ENCODE results near the gene NR2C2. TPM values are rescaled to one million over a fixed set of nuclear protein-coding genes. Genes with fewer than 3 reads are reported as not detected.

NR2C2 gene
- total and polyA plus RNA-seq, 2 of the 13 experiments (the other 11 are each of a cell fraction or from before 2014, with no cell fraction given), result 7.8 to 11.8 TPM

GRCh38 chr3:14921034-14921616 is 26.3 kb upstream of the NR2C2 start (continued):
- TF ChIP-seq, protein P1, sequence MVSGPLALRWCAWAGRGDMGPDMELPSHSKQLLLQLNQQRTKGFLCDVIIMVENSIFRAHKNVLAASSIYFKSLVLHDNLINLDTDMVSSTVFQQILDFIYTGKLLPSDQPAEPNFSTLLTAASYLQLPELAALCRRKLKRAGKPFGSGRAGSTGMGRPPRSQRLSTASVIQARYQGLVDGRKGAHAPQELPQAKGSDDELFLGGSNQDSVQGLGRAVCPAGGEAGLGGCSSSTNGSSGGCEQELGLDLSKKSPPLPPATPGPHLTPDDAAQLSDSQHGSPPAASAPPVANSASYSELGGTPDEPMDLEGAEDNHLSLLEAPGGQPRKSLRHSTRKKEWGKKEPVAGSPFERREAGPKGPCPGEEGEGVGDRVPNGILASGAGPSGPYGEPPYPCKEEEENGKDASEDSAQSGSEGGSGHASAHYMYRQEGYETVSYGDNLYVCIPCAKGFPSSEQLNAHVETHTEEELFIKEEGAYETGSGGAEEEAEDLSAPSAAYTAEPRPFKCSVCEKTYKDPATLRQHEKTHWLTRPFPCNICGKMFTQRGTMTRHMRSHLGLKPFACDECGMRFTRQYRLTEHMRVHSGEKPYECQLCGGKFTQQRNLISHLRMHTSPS (CRISPR knock-in tag; IDR thresholded peaks at IDR 0.05; ENCODE audit: low read depth), result peak; percentile 34; the same call in 1 of the 2 replicates
- TF ChIP-seq KDM4B (CRISPR knock-in tag; IDR thresholded peaks at IDR 0.05), result 0 out of 2 replicates have a peak, but pooled peaks have one; percentile 26
- TF ChIP-seq ZNF446 (CRISPR knock-in tag; IDR thresholded peaks at IDR 0.05), result no peak
- TF ChIP-seq KLF12 (CRISPR knock-in tag; IDR thresholded peaks at IDR 0.05; ENCODE audit: borderline replicate concordance), result no peak
- TF ChIP-seq HNF1B (CRISPR knock-in tag; IDR thresholded peaks at IDR 0.05), result 0 out of 2 replicates have a peak, but pooled peaks have one; percentile 53
- TF ChIP-seq CBFB (CRISPR knock-in tag; IDR thresholded peaks at IDR 0.05), result peak; percentile 66; the same call in 1 of the 2 replicates
- TF ChIP-seq, protein P2, sequence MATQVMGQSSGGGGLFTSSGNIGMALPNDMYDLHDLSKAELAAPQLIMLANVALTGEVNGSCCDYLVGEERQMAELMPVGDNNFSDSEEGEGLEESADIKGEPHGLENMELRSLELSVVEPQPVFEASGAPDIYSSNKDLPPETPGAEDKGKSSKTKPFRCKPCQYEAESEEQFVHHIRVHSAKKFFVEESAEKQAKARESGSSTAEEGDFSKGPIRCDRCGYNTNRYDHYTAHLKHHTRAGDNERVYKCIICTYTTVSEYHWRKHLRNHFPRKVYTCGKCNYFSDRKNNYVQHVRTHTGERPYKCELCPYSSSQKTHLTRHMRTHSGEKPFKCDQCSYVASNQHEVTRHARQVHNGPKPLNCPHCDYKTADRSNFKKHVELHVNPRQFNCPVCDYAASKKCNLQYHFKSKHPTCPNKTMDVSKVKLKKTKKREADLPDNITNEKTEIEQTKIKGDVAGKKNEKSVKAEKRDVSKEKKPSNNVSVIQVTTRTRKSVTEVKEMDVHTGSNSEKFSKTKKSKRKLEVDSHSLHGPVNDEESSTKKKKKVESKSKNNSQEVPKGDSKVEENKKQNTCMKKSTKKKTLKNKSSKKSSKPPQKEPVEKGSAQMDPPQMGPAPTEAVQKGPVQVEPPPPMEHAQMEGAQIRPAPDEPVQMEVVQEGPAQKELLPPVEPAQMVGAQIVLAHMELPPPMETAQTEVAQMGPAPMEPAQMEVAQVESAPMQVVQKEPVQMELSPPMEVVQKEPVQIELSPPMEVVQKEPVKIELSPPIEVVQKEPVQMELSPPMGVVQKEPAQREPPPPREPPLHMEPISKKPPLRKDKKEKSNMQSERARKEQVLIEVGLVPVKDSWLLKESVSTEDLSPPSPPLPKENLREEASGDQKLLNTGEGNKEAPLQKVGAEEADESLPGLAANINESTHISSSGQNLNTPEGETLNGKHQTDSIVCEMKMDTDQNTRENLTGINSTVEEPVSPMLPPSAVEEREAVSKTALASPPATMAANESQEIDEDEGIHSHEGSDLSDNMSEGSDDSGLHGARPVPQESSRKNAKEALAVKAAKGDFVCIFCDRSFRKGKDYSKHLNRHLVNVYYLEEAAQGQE (IDR thresholded peaks at IDR 0.05; ENCODE audit: borderline replicate concordance in 1 of 2, low read depth in 1 of 2, low read length in 2 of 2), result no peak
- TF ChIP-seq ETS1 (CRISPR knock-in tag; IDR thresholded peaks at IDR 0.05), result no peak
- TF ChIP-seq SALL1 (CRISPR knock-in tag; IDR thresholded peaks at IDR 0.05), result peak; percentile 56; the same call in 1 of the 2 replicates
- TF ChIP-seq ZNF580 (CRISPR knock-in tag; IDR thresholded peaks at IDR 0.05; ENCODE audit: borderline replicate concordance, low read depth), result peak; percentile 84; the same call in 1 of the 2 replicates
- TF ChIP-seq ZNF644 (CRISPR knock-in tag; IDR thresholded peaks at IDR 0.05; ENCODE audit: low read depth), result no peak
- no peak for TF ChIP-seq ZNF234 (CRISPR knock-in tag; conservative IDR thresholded peaks at IDR 0.05)
- no peak for TF ChIP-seq SMAD9 (CRISPR knock-in tag; IDR thresholded peaks at IDR 0.05)
- TF ChIP-seq ARID5B (CRISPR knock-in tag; IDR thresholded peaks at IDR 0.05), result no peak
- TF ChIP-seq ONECUT2 (CRISPR knock-in tag; IDR thresholded peaks at IDR 0.05), result no peak
- no peak for TF ChIP-seq RELA (CRISPR knock-in tag; IDR thresholded peaks at IDR 0.05)
- TF ChIP-seq ZNF124 (CRISPR knock-in tag; IDR thresholded peaks at IDR 0.05), result peak; percentile 69; the same call in 1 of the 2 replicates
